Astrocyte of the spinal cord (primary cell): ENCODE results near the gene B2M.
"Not testable (repeated sequence)": the region's sequence is repeated elsewhere in the genome, so short reads cannot be mapped to it uniquely, and the experiment has no call there.

Experiments used
- DNase-seq: peaks from one replicate; pipeline ENCODE4 v3.0.0; 2011; ENCODE audit warnings: low read depth, low spot score
- H3K4me3 ChIP-seq: 2 replicates; pipeline ENCODE4 v1.5.1; 2011; ENCODE audit warnings: low read depth, mild to moderate bottlenecking, low read length, moderate library complexity
- in situ Hi-C: cut with HindIII; loops from 2 replicates; pipeline ENCODE4 v1.10.0; 2017; ENCODE audit warnings: low sequenced_read_pairs
- TF ChIP-seq, protein P1 (sequence below): IDR thresholded peaks from 2 replicates; pipeline ENCODE4 v1.5.1; 2012; ENCODE audit warnings: low read depth, mild to moderate bottlenecking, low read length, inconsistent platforms

B2M gene

DNA sequence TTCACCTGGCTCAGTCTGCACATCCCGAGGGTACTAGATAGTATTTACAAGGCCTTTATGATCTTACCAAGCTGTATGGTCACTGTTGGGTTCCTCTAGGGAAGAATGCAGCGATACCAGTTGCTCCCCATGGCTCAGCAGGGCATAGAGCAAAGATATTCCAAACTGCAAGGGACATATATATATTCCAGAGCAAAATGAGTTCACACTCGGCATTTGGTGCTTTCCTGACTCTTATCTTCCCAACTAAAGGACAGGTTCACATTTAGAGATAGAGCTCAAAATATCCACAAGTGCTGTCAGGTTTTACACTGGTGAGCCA is 44.3 kb upstream of the B2M start:
- DNase-seq: no peak
- in situ Hi-C loops: no loop called here
- TF ChIP-seq, protein P1, sequence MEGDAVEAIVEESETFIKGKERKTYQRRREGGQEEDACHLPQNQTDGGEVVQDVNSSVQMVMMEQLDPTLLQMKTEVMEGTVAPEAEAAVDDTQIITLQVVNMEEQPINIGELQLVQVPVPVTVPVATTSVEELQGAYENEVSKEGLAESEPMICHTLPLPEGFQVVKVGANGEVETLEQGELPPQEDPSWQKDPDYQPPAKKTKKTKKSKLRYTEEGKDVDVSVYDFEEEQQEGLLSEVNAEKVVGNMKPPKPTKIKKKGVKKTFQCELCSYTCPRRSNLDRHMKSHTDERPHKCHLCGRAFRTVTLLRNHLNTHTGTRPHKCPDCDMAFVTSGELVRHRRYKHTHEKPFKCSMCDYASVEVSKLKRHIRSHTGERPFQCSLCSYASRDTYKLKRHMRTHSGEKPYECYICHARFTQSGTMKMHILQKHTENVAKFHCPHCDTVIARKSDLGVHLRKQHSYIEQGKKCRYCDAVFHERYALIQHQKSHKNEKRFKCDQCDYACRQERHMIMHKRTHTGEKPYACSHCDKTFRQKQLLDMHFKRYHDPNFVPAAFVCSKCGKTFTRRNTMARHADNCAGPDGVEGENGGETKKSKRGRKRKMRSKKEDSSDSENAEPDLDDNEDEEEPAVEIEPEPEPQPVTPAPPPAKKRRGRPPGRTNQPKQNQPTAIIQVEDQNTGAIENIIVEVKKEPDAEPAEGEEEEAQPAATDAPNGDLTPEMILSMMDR: no peak
- H3K4me3 ChIP-seq: no peak overlapping the region

DNA sequence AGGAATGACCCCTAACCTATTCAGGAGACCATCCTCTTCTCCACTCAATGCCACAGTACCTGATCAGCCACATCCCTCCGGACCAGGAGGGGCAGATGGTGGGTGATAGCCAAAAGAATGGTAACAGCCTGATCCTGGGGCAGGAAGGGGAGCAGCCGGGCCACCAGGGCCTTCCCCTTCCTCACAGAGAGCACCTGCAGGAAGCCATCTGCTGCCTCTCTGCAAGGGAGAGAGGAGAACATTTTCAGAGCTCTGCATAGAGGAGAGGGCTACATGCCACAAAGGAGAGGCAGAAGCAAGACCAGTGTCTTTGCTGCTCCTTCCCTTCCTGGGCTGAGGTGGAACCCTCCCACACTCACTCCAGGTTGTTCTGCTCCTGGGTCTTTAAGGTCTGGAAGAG is 42.4 kb upstream of the B2M start:
- no peak for DNase-seq
- TF ChIP-seq, protein P1: no peak
- in situ Hi-C loops: no loop called here
- no peak overlapping the region for H3K4me3 ChIP-seq

DNA sequence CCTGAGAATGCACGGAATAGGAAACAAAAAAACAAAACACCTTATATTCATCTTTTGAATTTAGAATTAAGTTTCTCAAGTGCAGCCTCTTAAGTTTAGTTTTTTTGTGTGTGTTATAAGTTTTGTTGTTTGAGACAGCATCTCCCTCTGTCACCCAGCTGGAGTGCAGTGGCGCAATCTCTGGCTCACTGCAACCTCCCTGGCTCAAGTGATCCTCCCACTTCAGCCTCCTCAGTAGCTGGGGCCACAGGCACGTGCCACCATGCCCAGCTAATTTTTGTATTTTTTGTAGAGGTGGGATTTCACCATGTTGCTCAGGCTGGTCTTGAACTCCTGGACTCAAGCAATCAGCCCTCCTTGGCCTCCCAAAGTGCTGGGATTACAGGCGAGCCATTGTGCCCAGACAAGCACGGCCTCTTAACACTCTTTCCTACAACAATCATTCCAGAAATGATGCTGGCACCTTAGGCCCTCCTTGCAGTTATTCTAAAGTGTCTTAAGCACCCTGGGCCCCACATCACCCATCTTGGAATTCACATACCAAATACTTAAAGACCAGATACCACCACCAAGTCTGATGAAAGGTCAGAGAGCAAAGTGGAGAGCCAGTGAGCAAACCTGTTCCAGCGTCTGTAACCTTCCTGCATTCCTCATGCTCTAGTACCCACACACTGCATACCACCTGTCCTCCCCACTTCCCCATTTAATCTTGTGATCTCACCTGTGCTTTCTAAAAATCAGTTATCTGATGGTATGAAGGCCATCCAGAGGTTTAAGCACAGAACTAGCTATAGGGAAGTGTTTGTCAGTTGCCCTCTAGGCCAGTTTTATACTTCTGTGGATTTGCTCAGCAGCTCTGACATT is 41.0 kb upstream of the B2M start:
- DNase-seq: no peak
- TF ChIP-seq, protein P1: no peak
- no peak overlapping the region for H3K4me3 ChIP-seq
- in situ Hi-C loops: no loop called here

DNA sequence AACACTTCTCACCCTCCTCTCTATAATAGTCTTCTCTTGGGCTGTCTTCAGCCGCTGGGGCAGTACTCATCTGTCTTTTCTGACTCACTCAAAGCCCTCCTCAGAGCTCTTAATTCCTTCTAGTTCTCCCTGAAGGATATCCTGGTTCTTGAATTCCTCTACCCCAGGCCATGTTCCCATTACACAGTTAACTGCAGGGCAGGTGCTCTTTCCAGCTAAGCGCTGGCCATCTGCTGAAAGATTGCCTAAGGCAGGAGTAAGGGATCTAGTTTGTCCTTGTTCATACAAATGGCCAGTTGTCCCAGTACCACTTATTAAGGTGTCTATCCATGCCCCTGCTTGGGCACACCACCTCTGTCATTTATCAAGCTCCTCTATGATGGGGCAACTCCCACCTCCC is 37.7 kb upstream of the B2M start:
- no peak for DNase-seq
- TF ChIP-seq, protein P1: no peak
- in situ Hi-C loops: no loop called here
- H3K4me3 ChIP-seq: no peak overlapping the region

DNA sequence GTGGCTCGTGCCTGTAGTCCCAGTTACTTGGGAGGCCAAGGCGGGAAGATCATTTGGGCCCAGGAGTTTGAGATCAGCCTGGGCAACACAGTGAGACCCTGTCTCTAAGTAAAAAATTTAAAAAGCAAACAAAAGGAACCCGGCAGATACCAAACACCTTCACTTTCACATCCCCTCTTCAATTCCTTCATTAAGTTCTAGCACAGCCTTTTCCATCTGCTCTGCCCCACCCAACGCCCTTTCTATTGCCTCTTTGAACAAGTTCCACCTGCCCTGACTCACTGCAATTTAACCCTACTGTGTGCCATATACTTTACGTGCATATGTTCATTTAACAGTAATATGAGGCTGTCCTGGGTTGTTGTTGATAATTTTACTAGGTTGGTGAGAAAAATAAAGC is 35.4 kb upstream of the B2M start:
- TF ChIP-seq, protein P1: no peak
- no peak for DNase-seq
- in situ Hi-C loops: no loop called here
- H3K4me3 ChIP-seq: no peak overlapping the region

DNA sequence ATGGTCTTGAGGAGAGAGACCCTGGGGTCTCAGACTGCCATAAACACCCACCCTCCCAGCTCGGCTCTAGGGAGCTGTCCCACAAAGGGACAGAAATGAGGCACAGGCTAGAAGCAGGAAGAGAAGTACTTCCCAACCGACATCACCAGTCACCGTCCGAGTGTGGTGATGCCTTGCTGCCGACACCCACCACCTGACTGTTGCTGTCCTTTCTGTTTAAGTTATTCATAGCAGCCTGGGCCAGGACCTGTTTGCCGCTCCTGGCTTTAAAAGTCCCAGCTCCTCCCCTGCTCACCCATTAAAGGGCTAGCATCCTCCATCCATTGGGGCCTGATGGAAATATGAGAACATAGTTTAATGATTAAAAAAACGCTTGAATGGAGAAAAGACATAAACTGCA is 34.6 kb upstream of the B2M start:
- no peak for DNase-seq
- TF ChIP-seq, protein P1: no peak
- in situ Hi-C loops: no loop called here
- H3K4me3 ChIP-seq: no peak overlapping the region

DNA sequence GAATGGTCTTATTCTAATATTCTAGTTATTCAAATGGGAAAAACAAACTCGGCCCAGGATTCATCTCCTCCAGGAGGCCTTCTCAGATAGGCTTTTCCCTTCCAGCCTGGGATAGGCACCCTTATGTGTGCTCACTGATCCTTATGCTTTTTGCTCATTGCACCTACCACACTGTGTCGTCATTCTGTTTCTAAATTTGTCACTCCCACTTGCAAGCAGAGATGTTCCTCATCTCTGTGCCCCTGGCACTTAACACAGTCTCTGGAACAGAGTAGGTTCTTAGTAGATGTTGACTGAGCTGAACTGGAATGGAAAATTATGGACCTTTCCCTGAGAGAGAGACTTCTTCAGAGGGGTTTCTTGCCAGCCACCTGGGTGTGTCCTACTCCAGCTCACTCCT is 29.1 kb upstream of the B2M start:
- TF ChIP-seq, protein P1: no peak
- in situ Hi-C loops: no loop called here
- DNase-seq: no peak
- no peak overlapping the region for H3K4me3 ChIP-seq

DNA sequence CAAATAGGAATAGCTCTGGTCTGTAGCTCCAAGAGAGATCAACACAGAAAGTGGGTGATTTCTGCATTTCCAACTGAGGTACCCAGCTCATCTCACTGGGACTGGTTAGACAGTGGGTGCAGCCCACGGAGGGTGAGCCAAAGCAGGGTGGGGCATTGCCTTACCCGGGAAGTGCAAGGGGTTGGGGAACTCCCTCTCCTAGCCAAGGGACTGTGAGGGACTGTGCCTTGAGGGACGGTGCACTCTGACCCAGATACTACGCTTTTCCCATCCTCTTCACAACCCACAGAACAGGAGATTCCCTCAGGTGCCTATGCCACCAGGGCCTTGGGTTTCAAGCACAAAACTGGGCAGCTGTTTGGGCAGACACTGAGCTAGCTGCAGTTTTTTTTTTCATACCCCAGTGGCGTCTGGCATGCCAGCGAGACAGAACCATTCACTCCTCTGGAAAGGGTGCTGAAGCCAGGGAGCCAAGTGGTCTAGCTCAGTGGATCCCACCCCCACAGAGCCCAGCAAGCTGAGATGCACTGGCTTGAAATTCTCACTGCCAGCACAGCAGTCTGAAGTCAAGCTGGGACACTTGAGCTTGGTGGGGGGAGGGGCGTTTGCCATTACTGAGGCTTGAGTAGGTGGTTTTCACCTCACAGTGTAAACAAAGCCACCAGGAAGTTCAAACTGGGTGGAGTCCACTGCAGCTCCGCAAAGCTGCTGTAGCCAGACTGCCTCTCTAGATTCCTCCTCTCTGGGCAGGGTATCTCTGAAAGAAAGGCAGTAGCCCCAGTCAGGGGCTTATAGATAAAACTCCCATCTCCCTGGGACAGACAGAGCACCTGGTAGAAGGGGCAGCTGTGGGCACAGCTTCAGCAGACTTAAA is 28.3 kb upstream of the B2M start:
- DNase-seq: peak; percentile 12
- H3K4me3 ChIP-seq, in situ Hi-C loops: not testable (repeated sequence)

DNA sequence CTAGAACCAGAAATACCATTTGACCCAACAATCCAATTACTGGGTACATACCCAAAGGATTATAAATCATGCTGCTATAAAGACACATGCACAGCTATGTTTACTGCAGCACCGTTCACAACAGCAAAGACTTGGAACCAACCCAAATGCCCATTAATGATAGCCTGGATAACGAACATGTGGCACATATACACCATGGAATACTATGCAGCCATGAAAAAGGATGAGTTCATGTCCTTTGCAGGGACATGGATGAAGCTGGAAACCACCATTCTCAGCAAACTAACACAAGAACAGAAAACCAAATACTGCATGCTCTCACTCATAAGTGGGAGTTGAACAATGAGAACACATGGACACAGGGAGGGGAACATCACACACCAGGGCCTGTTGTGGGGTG is 22.0 kb upstream of the B2M start:
- DNase-seq, H3K4me3 ChIP-seq, in situ Hi-C loops: not testable (repeated sequence)
